ENCODE results near the gene PC.

DNA sequence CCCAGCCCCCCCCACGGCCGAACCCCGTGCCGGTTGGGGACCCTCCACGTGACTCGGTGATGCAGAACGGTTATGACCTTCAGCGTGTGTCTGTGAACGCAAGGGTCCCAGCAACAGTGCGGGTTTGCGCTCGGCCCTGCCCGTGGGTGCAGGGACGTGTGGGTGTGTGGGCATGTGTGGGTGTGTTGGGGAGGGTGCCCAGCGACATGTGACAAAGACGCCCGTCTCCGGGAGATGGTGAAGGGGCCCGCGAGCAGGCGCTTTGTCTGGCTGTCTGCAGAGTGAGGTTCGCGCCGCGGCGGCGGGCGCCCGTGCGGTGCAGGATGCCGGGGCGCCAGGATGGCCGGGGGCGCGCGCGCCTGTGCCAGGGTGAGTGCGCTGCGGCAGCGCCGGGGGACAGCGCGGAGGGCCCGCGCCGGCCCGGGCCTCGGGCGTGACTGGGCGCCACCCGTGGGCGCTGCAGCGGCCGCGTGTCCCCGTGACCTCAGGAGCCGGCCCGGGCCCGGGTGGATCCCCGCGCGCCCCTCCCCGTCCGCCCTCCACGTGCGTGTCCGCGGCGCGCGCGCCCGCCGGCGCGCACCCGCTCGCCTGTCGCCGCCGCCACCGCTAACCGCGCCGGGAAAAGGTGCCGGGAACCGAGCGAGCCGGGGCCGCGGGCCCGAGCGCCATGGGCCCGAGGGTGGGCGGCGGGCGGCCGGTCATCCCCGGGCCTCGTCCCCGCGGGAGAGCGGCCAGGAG, 101.5 kb downstream of the PC start, which contains the start of gene LRFN4:
- TF ChIP-seq, protein P1, sequence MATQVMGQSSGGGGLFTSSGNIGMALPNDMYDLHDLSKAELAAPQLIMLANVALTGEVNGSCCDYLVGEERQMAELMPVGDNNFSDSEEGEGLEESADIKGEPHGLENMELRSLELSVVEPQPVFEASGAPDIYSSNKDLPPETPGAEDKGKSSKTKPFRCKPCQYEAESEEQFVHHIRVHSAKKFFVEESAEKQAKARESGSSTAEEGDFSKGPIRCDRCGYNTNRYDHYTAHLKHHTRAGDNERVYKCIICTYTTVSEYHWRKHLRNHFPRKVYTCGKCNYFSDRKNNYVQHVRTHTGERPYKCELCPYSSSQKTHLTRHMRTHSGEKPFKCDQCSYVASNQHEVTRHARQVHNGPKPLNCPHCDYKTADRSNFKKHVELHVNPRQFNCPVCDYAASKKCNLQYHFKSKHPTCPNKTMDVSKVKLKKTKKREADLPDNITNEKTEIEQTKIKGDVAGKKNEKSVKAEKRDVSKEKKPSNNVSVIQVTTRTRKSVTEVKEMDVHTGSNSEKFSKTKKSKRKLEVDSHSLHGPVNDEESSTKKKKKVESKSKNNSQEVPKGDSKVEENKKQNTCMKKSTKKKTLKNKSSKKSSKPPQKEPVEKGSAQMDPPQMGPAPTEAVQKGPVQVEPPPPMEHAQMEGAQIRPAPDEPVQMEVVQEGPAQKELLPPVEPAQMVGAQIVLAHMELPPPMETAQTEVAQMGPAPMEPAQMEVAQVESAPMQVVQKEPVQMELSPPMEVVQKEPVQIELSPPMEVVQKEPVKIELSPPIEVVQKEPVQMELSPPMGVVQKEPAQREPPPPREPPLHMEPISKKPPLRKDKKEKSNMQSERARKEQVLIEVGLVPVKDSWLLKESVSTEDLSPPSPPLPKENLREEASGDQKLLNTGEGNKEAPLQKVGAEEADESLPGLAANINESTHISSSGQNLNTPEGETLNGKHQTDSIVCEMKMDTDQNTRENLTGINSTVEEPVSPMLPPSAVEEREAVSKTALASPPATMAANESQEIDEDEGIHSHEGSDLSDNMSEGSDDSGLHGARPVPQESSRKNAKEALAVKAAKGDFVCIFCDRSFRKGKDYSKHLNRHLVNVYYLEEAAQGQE (IDR thresholded peaks at IDR 0.05) = no peak
- TF ChIP-seq CHD2 (IDR thresholded peaks at IDR 0.05; ENCODE audit: low read length, partially characterized antibody) (no peak), POLR2A (IDR thresholded peaks at IDR 0.05; ENCODE audit: low read length) (peak; percentile 27), HEYL (CRISPR knock-in tag; IDR thresholded peaks at IDR 0.05) (no peak), CEBPB (IDR thresholded peaks at IDR 0.05) (no peak), RCOR1 (IDR thresholded peaks at IDR 0.05; ENCODE audit: low read depth, low read length) (no peak), POLR2AphosphoS2 (conservative IDR thresholded peaks at IDR 0.05; ENCODE audit: low read length) (no peak), EP300 (IDR thresholded peaks at IDR 0.05) (peak in 1 of 2 experiments; percentile 18; a peak in 1 of 5 replicates)
- TF ChIP-seq, protein P2, sequence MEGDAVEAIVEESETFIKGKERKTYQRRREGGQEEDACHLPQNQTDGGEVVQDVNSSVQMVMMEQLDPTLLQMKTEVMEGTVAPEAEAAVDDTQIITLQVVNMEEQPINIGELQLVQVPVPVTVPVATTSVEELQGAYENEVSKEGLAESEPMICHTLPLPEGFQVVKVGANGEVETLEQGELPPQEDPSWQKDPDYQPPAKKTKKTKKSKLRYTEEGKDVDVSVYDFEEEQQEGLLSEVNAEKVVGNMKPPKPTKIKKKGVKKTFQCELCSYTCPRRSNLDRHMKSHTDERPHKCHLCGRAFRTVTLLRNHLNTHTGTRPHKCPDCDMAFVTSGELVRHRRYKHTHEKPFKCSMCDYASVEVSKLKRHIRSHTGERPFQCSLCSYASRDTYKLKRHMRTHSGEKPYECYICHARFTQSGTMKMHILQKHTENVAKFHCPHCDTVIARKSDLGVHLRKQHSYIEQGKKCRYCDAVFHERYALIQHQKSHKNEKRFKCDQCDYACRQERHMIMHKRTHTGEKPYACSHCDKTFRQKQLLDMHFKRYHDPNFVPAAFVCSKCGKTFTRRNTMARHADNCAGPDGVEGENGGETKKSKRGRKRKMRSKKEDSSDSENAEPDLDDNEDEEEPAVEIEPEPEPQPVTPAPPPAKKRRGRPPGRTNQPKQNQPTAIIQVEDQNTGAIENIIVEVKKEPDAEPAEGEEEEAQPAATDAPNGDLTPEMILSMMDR (IDR thresholded peaks at IDR 0.05) = no peak
